Adipose tissue (tissue), 3 donors: ENCODE results near the gene SPATA31A5. TPM values are rescaled to one million over a fixed set of nuclear protein-coding genes. Genes with fewer than 3 reads are reported as not detected.
"Not testable (repeated sequence)": the region's sequence is repeated elsewhere in the genome, so short reads cannot be mapped to it uniquely, and the experiment has no call there.

ENCODE experiments used
- H3K27ac ChIP-seq: one replicate; pipeline ENCODE4 v1.5.1; 2013; ENCODE audit warnings: low read depth, low read length
- WGBS, 3 donors: extraction: QIAGEN DNeasy Blood & Tissue Kit; methylation state at CpG; one replicate each; pipeline ENCODE4 v1.1.7; 2013; 5-methylcytosine and 5-hydroxymethylcytosine counted together
- polyA plus RNA-seq, 3 donors: library from polyadenylated mRNA; stranded (reverse); fragments of 200-250 nt; gene quantifications; one replicate each; pipeline ENCODE4 v1.2.3, GENCODE V29; 2013
- donor health status: healthy with polysubstance abuse.
- donor health status: Bipolar disorder and iron deficiency.
- donor health status: healthy.

Gene SPATA31A5
- polyA plus RNA-seq = not detected

GRCh38 chr9:60914107-60914506 is at the start of gene SPATA31A5:
Gene SPATA31A5 (plus strand): TSS chr9:60914407. CDS start chr9:60914436, 29 bp downstream.
- no CpG with 5 or more reads among the region's 7 CpGs for WGBS, 3 donors
- H3K27ac ChIP-seq = not testable (repeated sequence)

DNA sequence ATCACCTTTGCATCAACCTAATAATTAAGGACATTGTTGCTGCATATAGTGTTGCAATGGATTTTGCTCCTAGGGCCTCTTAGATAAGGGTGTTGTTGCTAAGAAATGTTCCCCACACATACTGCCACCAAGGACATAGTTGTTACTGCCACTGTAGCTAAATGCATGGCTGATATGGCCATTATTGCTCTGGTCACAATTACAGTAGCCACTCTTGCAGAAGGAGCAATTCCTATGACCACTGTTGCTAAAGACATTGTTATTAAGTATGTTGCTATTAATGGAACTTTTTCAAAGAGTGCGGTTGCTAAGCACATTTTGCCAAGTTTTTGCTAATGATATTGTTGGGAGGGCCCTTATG is 48.8 kb downstream of the SPATA31A5 start:
- H3K27ac ChIP-seq = not testable (repeated sequence)
- WGBS, 3 donors = no CpG with 5 or more reads among the region's 1 CpG

GRCh38 chr9:60966382-60966781 is 52.2 kb downstream of the SPATA31A5 start:
- not testable (repeated sequence) for H3K27ac ChIP-seq
